Thyroid gland (tissue), 4 donors: ENCODE measurements around the gene TSPAN11.

ENCODE experiments used
- POLR2A ChIP-seq, 2 donors: fragments of 450-650 bp; IDR thresholded peaks; one replicate each; pipeline ENCODE4 v1.6.1; 2017; ENCODE audit warnings: antibody characterized with exemption in 2 of 2, mild to moderate bottlenecking in 2 of 2, moderate library complexity in 1 of 2
- TF ChIP-seq, protein P1 (sequence below), 6 experiments: fragments of 200-600 bp in 3 of 6; fragments of 450-650 bp in 3 of 6; sonication (generic) in 3 of 6; IDR thresholded peaks; one replicate each; pipeline ENCODE4 v1.5.1; 2016 to 2019; ENCODE audit warnings: antibody characterized with exemption in 6 of 6, mild to moderate bottlenecking in 2 of 6, inconsistent platforms in 1 of 6, moderate library complexity in 1 of 6

DNA sequence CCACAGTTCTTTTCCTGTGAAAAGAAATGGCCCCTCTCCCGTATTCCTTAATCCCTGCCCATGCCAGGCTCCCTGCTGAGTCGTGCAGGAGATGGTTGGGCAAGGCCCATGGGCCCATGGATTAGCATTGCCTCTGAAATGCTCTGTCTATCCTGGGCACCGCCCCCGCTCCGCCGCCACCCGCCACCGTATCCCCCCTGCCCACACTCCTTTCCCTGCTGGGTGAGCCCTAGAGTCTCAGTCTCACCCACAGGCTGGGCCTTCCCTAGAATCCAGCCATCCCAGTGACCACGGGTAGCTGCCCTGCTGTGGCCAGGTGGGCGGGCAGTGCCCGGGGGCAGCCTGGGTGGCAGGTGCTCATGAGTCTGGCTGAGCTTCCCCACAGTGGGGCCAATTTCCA is 50.6 kb downstream of the TSPAN11 start:
- TF ChIP-seq, protein P1, sequence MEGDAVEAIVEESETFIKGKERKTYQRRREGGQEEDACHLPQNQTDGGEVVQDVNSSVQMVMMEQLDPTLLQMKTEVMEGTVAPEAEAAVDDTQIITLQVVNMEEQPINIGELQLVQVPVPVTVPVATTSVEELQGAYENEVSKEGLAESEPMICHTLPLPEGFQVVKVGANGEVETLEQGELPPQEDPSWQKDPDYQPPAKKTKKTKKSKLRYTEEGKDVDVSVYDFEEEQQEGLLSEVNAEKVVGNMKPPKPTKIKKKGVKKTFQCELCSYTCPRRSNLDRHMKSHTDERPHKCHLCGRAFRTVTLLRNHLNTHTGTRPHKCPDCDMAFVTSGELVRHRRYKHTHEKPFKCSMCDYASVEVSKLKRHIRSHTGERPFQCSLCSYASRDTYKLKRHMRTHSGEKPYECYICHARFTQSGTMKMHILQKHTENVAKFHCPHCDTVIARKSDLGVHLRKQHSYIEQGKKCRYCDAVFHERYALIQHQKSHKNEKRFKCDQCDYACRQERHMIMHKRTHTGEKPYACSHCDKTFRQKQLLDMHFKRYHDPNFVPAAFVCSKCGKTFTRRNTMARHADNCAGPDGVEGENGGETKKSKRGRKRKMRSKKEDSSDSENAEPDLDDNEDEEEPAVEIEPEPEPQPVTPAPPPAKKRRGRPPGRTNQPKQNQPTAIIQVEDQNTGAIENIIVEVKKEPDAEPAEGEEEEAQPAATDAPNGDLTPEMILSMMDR (IDR thresholded peaks at IDR 0.05) = no peak
- no peak for TF ChIP-seq POLR2A (IDR thresholded peaks at IDR 0.05)
